NCI-H2081 (cell line): ENCODE data around the gene PRELID3B.

Experiments
- DNase-seq, 2 experiments: peaks; one replicate each; lab custom pipeline; 2025; lab: John Stamatoyannopoulos, UW

The PRELID3B gene

DNA sequence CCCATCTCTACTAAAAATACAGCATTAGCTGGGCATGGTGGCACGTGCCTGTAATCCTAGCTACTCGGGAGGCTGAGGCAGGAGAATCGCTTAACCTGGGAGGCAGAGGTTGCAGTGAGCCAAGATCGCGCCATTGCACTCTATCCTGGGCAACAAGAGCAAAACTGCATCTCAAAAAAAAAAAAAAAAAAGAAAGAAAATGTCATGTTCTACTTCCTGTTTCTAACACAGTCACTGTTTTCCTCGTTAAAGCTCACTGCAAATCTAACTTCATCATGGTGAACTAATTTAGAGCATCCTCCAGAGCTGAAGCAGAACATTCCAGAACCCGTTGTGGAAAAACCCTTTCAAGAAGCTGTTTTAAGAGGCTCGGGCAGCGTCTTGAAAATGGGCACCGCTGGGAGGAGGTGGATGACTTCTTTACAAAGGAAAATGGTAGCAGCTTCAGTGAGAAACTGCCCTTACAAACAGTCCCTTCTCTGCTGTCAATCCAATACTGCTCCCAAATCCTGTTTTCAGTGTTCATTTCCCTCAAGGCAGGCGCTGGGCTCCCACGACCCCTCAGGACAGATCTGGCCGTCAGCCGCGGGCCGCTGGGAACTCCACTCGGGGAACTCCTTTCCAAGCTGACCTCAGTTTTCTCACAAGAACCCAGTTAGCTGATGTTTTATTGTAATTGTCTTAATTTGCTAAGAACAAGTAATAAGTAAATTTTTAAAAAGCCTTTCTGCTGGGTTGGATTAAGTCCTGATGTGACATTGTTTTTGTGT lies 48.0 kb downstream of the PRELID3B start:
- DNase-seq: no peak

DNA sequence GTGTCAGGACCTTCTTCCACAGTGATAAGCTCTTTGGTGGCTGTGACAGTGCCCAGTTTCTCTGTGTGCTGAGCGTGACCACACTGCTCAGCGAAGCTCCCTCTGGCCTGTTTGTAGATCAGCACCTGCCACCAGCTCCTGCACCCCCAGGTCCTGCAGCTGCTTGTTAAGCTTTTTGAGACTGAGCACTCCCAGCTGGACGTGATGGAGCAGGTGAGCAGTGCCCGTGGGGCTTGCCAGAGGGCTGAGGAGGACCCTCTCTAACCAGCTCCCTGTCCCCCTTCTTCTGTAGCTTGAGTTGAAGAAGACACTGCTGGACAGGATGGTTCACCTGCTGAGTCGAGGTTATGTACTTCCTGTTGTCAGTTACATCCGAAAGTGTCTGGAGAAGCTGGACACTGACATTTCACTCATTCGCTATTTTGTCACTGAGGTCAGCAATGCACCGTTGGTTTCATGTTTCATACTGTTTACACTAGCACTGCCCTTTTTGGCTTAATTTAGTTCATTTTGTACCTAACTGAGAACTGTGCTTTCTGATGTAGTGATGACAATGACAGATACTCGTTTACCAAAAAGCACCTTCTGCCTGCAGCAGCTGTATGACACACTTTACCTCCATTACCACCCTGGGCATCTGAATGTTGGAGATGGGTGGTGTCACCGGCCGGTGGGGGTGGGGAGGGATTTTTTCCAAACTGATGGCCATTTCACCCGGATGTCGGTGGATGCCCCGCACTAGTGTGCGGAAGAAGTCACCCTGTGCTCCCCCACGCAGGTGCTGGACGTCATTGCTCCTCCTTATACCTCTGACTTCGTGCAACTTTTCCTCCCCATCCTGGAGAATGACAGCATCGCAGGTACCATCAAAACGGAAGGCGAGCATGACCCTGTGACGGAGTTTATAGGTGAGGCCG lies 49.0 kb downstream of the PRELID3B start:
- peak in 1 of 2 experiments; percentile 20 for DNase-seq

DNA sequence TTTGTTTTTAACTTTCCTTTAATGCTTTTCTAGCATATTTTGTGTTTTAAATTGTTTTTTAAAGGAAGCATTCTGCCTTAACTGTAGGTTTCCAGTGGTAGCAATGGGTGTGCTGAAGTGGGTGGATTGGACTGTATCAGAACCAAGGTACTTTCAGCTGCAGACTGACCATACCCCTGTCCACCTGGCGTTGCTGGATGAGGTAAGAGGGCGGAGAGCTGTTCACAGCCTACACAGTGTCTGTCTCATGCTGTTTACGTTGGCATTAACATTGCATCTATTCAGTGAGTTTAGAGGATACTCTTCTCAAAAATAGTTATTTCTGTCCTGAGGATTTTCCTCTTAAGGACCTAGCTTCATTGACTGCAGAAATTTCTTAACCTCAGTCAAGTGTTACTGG lies 49.7 kb downstream of the PRELID3B start:
- DNase-seq: no peak

DNA sequence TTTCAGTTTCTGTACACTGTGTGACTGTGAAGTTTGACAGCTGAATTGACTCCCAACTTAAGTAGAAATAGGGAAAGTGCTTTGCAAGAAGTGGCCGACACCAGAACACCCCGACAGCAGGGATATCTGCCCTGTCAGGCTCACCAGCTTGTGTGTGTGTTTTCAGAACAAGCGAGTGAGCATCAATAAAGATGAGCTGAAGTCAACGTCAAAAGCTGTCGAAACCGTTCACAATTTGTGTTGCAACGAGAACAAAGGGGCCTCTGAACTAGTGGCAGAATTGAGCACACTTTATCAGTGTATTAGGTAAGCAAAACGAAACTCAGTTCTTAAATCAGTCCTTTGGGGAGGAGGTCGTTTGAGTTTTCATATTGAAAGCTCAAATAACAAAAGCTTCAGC lies 50.9 kb downstream of the PRELID3B start:
- DNase-seq: no peak

GRCh38 chr20:58990651-58991445 lies 51.7 kb downstream of the PRELID3B start:
- no peak for DNase-seq

DNA sequence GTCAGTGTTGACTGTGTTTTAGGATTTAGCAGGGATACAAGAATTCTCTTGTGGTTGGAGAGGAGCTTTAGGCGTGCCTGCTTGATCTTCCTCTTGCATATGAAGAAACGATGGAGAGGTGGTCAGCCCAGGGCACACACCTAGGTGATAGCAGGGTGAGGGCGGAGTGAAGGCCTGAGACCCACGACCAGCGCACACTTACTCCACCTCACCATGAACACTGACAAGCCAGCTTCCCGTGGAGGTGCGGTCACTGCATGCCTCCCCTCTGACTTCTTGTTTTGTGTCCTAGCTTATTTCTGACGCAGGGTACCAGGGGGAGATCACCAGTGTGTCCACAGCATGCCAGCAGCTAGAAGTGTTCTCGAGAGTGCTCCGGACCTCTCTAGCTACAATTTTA lies 53.4 kb downstream of the PRELID3B start:
- DNase-seq: no peak

DNA sequence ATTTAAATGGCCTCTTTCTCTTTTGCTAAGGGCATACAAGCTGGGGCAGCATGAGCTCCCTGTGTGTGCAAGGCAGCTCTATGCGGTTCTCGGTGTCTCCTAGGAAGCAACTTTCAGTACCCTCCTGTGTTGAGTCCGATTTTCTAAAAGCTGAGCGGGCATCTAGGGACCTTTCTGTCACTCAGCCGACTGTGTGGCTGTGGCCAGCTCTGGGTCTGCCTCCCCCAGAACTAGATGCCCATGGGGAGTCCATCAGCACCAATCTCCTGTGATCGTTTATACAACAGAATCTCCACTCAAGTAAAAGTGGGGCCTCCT lies 54.1 kb downstream of the PRELID3B start:
- no peak for DNase-seq

DNA sequence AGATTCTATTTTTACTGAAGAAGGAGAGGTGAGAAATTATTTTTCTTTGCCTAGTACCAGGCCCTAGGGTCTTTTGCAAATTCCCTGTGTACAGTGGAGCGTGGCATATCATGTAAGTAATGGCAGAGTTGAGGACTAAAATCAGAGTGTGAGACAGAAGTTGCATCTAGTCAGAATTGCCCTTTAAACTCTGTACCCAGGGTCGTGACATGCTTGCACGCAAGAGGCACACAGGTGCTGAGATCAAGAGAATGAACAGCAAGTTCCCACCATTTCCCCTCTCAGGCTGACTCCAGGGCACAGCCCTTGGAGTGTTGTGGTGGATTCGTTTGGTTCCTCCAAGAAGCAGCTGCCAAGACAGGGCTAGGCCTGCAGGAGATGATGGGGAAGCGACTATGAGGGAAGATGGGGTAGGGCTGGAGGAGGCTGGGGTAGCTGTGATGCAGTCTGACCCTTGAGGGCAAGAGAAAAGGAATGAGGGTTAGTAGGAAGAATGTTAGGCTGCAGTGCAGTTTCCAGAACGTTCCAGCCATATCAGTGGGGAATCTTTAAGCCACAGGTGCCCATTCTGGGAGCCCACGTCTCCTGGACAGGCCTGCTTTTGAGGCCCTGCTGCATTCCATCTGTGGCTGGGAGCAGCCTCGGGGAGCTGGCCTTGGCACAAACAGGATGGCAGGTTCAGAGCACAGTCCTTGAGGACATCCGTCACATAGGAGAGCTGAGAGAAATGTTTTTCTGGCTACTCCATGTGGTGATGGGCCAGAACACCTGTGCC lies 54.6 kb downstream of the PRELID3B start:
- DNase-seq: no peak

GRCh38 chr20:58986968-58987517 lies 55.5 kb downstream of the PRELID3B start:
- no peak for DNase-seq

DNA sequence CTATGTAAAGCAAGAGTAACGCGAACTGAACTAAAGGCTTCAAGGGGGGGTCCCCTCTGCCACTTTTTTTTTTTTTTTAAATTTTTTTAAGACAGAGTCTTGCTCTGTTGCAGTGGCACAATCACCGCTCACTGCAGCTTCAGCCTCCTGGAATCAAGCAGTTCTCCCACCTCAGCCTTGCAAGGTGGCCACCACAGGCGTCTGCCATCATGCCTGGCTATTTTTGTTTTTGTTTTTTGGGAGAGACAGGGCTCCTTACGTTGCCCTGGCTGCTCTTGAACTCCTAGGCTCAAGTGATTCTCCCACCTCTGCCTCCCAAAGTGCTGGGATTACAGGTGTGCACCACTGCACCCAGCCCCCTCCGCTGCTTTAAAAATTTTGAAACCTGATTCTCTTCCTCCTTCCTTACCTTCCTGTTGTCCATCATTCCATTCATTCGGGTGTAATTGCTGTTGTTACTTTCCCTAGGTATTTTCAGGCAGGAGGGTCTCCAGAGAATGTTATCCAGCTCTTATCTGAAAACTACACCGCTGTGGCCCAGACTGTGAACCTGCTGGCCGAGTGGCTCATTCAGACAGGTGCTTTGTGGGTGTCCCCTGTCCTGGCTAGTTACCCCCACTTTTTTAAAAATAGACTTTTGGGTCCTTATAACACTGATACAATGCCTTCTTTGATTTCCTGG lies 56.2 kb downstream of the PRELID3B start:
- DNase-seq: no peak

DNA sequence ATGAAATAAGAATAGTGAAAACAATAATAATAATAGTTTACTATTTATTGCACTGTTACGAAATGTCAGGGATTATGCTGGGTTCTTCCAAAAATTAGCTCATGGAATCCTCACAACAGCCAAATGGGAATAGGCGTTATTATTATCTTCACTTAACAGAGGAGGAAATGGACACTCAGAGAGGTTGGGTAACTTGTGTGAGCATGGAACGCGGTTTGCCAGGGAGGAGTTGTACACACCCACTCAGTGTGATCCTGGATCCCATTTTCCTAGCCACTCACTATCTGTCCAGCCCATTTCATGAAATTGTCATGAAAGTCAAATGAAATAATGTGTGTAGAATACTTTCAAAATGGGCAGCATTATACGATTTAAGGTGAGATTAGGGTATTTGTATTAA lies 56.9 kb downstream of the PRELID3B start:
- DNase-seq: no peak

- DNase-seq: no peak
Measured at GRCh38 chr20:58984691-58985090, 57.9 kb downstream of the PRELID3B start.
